CD4-positive, alpha-beta T cell treated with Interleukin-15 for 4 hours (primary cell): ENCODE results near the gene ITGA4.

Experiments
- DNase-seq: peaks from one replicate; pipeline ENCODE4 v3.0.0-alpha.2; 2020; ENCODE audit warnings: low spot score

ITGA4 gene

GRCh38 chr2:181515719-181516118 lies 58.5 kb downstream of the ITGA4 start:
- DNase-seq, result no peak

GRCh38 chr2:181516992-181517391 lies 59.8 kb downstream of the ITGA4 start:
- DNase-seq, result no peak

GRCh38 chr2:181517685-181518301 lies 60.6 kb downstream of the ITGA4 start:
- DNase-seq, result peak; percentile 9

- no peak for DNase-seq
Observed at GRCh38 chr2:181520253-181520652, 63.1 kb downstream of the ITGA4 start.

GRCh38 chr2:181523756-181524155 lies 66.6 kb downstream of the ITGA4 start:
- no peak for DNase-seq

- DNase-seq, result no peak
Observed at GRCh38 chr2:181526014-181526413, 68.8 kb downstream of the ITGA4 start.

- no peak for DNase-seq
Observed at GRCh38 chr2:181527058-181527457, 69.9 kb downstream of the ITGA4 start.

- DNase-seq, result no peak
Observed at GRCh38 chr2:181528441-181528840, 71.3 kb downstream of the ITGA4 start.

- DNase-seq, result no peak
Observed at GRCh38 chr2:181536730-181537129, 79.5 kb downstream of the ITGA4 start.

GRCh38 chr2:181540421-181540820 lies 83.2 kb downstream of the ITGA4 start:
- DNase-seq, result no peak

- no peak for DNase-seq
Observed at GRCh38 chr2:181542170-181542569, 85.0 kb downstream of the ITGA4 start.

- DNase-seq, result peak; percentile 6
Observed at GRCh38 chr2:181546086-181546485, 88.9 kb downstream of the ITGA4 start.

- DNase-seq, result no peak
Observed at GRCh38 chr2:181552808-181553207, 95.6 kb downstream of the ITGA4 start.

GRCh38 chr2:181553244-181553643 lies 96.1 kb downstream of the ITGA4 start:
- no peak for DNase-seq

GRCh38 chr2:181554061-181554830 lies 97.1 kb downstream of the ITGA4 start:
- DNase-seq, result no peak

- DNase-seq, result no peak
Observed at GRCh38 chr2:181558371-181558770, 101.2 kb downstream of the ITGA4 start.

GRCh38 chr2:181563101-181563692 lies 106.0 kb downstream of the ITGA4 start:
- DNase-seq, result no peak

GRCh38 chr2:181566334-181567032 lies 109.3 kb downstream of the ITGA4 start:
- DNase-seq, result no peak

GRCh38 chr2:181570059-181570458 lies 112.9 kb downstream of the ITGA4 start:
- no peak for DNase-seq

GRCh38 chr2:181570833-181571661 lies 113.9 kb downstream of the ITGA4 start:
- no peak for DNase-seq

GRCh38 chr2:181573140-181573736 lies 116.1 kb downstream of the ITGA4 start:
- DNase-seq, result no peak
